HepG2 (cell line): Measurements from ENCODE around the gene B4GALT7. TPM values are rescaled to one million over a fixed set of nuclear protein-coding genes. Genes with fewer than 3 reads are reported as not detected.

Source experiments
- ARID3A ChIP-seq: IDR thresholded peaks from 2 replicates; pipeline ENCODE4 v1.6.1; 2012; ENCODE audit warnings: low read depth, low read length, improper control_type of control experiment
- EHMT2 ChIP-seq: fragments of 200-600 bp; sonication (generic); IDR thresholded peaks from 2 replicates; pipeline ENCODE4 v1.7.0; 2017; ENCODE audit warnings: antibody characterized with exemption, low read depth, low read length, borderline replicate concordance
- ESRRA ChIP-seq: sonication (generic); formaldehyde crosslinking; IDR thresholded peaks from 2 replicates; pipeline ENCODE4 v1.5.1; 2020; ENCODE audit warnings: mild to moderate bottlenecking, low read depth, missing genetic modification reagents
- ETV5 ChIP-seq: IDR thresholded peaks from 2 replicates; pipeline ENCODE4 v1.6.1; 2018; ENCODE audit warnings: missing biosample characterization, missing genetic modification reagents, inconsistent platforms, borderline replicate concordance
- FUBP1 ChIP-seq: sonication (generic); formaldehyde crosslinking; IDR thresholded peaks from 2 replicates; pipeline ENCODE4 v1.5.1; 2020; ENCODE audit warnings: missing genetic modification reagents, mild to moderate bottlenecking, borderline replicate concordance
- GZF1 ChIP-seq: sonication (generic); formaldehyde crosslinking; IDR thresholded peaks from 2 replicates; pipeline ENCODE4 v1.5.1; 2020; ENCODE audit warnings: mild to moderate bottlenecking, missing genetic modification reagents
- HHEX ChIP-seq: IDR thresholded peaks from 2 replicates; pipeline ENCODE4 v1.6.1; 2016; ENCODE audit warnings: control low read depth
- HOXA7 ChIP-seq: sonication (generic); formaldehyde crosslinking; IDR thresholded peaks from 2 replicates; pipeline ENCODE4 v1.8.1; 2022; ENCODE audit warnings: mild to moderate bottlenecking, missing genetic modification reagents, moderate library complexity
- IRF1 ChIP-seq: sonication (generic); formaldehyde crosslinking; IDR thresholded peaks from 2 replicates; pipeline ENCODE4 v1.4.0; 2020; ENCODE audit warnings: low read depth, mild to moderate bottlenecking, missing genetic modification reagents
- KDM2A ChIP-seq: sonication (generic); formaldehyde crosslinking; IDR thresholded peaks from 2 replicates; pipeline ENCODE4 v1.4.0; 2020; ENCODE audit warnings: low read depth, missing genetic modification reagents, borderline replicate concordance
- MTF1 ChIP-seq: sonication (generic); formaldehyde crosslinking; IDR thresholded peaks from 2 replicates; pipeline ENCODE4 v1.5.0; 2020; ENCODE audit warnings: missing genetic modification reagents
- RELA ChIP-seq: sonication (generic); formaldehyde crosslinking; IDR thresholded peaks from 2 replicates; pipeline ENCODE4 v1.4.0; 2020; ENCODE audit warnings: missing genetic modification reagents
- RFX3 ChIP-seq: IDR thresholded peaks from 2 replicates; pipeline ENCODE4 v1.6.1; 2016; ENCODE audit warnings: missing biosample characterization, missing genetic modification reagents
- SALL1 ChIP-seq: sonication (generic); formaldehyde crosslinking; IDR thresholded peaks from 2 replicates; pipeline ENCODE4 v1.8.0; 2022; ENCODE audit warnings: mild to moderate bottlenecking, missing genetic modification reagents
- ZBTB39 ChIP-seq: sonication (generic); formaldehyde crosslinking; IDR thresholded peaks from 2 replicates; pipeline ENCODE4 v1.5.0; 2020; ENCODE audit warnings: missing genetic modification reagents
- ZNF280B ChIP-seq: sonication (generic); formaldehyde crosslinking; IDR thresholded peaks from 2 replicates; pipeline ENCODE4 v1.5.0; 2020; ENCODE audit warnings: missing genetic modification reagents, mild to moderate bottlenecking, borderline replicate concordance
- ZNF292 ChIP-seq: sonication (generic); formaldehyde crosslinking; IDR thresholded peaks from 2 replicates; pipeline ENCODE4 v1.8.1; 2022; ENCODE audit warnings: mild to moderate bottlenecking, low read depth, missing genetic modification reagents, borderline replicate concordance
- ZNF597 ChIP-seq: sonication (generic); formaldehyde crosslinking; IDR thresholded peaks from 2 replicates; pipeline ENCODE4 v1.5.0; 2020; ENCODE audit warnings: missing genetic modification reagents
- ZNF776 ChIP-seq: sonication (generic); formaldehyde crosslinking; IDR thresholded peaks from 2 replicates; pipeline ENCODE4 v1.4.0; 2020; ENCODE audit warnings: mild to moderate bottlenecking, missing genetic modification reagents
- ZNF781 ChIP-seq: sonication (generic); formaldehyde crosslinking; IDR thresholded peaks from 2 replicates; pipeline ENCODE4 v1.5.1; 2020; ENCODE audit warnings: borderline replicate concordance, mild to moderate bottlenecking, missing genetic modification reagents; ENCODE audit errors: not compliant biosample characterization
- polyA plus RNA-seq, 8 experiments: library from polyadenylated mRNA; depleted of rRNA in 3 of 8; stranded (reverse) in 7 of 8; unstranded in 1 of 8; fragments of >200 nt; fragmentation: Illumina TruSeq in 4 of 8; extraction: Trizol in 4 of 8; gene quantifications; 2 replicates each; pipeline versions ENCODE4 v1.2.1 to v1.2.3, GENCODE V29; 2011 to 2016; ENCODE audit warnings: low read depth in 4 of 8, missing spikeins in 1 of 8, mixed read lengths in 1 of 8; ENCODE audit not compliant: insufficient read depth in 1 of 8
- total RNA-seq, 5 experiments: library from RNA; depleted of rRNA; stranded (reverse); fragments of >200 nt; fragmentation: Illumina TruSeq; extraction: Trizol; gene quantifications; 2 replicates each; pipeline ENCODE4 v1.2.3, GENCODE V29; 2016; ENCODE audit warnings: low read depth in 1 of 5

Gene B4GALT7
- total and polyA plus RNA-seq, 2 of the 13 experiments (the other 11 are each of a cell fraction or from before 2014, with no cell fraction given) = 16.4 to 20.5 TPM

GRCh38 chr5:177554474-177555111 is 45.3 kb upstream of the B4GALT7 start, which contains the start of gene FAM193B (continued):
- TF ChIP-seq ZNF597 = no peak
- no peak for TF ChIP-seq ZNF776 (CRISPR knock-in tag)
- TF ChIP-seq FUBP1 = no peak
- no peak for TF ChIP-seq ESRRA (CRISPR knock-in tag)
- no peak for TF ChIP-seq ZNF781
- TF ChIP-seq MTF1 = no peak
- no peak for TF ChIP-seq HHEX (CRISPR knock-in tag)
- no peak for TF ChIP-seq ARID3A
- no peak for TF ChIP-seq IRF1
- peak; percentile 77; the same call in 1 of the 2 replicates for TF ChIP-seq SALL1 (CRISPR knock-in tag)
- no peak for TF ChIP-seq HOXA7 (CRISPR knock-in tag)
- no peak for TF ChIP-seq EHMT2
- no peak for TF ChIP-seq ZNF280B (CRISPR knock-in tag)
- TF ChIP-seq ZNF292 (CRISPR knock-in tag) = no peak
- no peak for TF ChIP-seq ZBTB39 (CRISPR knock-in tag)
- no peak for TF ChIP-seq RELA
- no peak; the same call in 1 of the 2 replicates for TF ChIP-seq ETV5 (CRISPR knock-in tag)
- no peak for TF ChIP-seq GZF1 (CRISPR knock-in tag)
- no peak for TF ChIP-seq RFX3 (CRISPR knock-in tag)
- peak; percentile 80; the same call in 1 of the 2 replicates for TF ChIP-seq KDM2A
